SKM-1 treated with dmso at 0.1 percent for 144 hours (cell line): Measurements from ENCODE around the gene SEMA6C.
"Not testable (repeated sequence)": the region's sequence is repeated elsewhere in the genome, so short reads cannot be mapped to it uniquely, and the experiment has no call there.

Experiments
- DNase-seq: peaks from one replicate; lab custom pipeline; 2025; ENCODE audit not compliant: unreplicated experiment; lab: John Stamatoyannopoulos, UW

SEMA6C gene

DNA sequence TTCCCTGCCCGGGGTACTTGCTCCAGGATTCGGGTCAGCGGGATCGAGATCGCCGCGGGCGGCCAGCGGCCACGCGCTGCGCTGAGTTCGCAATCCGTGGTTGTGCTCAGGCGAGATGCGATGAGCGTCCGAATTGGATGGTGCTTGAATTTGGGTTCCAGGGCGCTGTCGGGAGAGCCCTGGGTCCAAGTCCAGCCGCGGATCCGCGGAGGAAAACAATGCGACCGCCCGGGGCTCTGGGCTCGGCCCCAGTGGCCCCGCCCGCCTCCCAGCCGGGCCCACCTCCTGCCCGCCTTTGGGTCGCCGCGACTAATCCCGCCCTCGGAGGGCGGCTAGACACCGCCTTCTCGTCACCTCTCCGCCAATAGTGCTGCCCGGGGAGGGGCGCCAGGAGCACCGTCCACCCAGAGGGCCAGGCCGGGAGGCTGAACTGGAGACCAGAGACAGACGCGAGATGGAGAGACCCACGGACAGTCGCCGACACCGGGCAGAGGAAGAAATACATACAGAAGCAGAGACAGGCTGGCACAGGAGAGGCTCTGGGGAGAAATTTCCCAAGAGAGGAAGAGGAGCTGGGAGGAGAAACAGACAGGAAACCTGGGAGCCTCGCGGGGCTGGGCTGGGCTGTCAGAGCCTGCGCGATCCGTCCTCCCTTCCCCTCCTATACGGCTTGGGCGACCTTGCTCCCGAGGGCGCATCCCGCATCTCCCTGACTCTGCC, at the start of gene SEMA6C:
Gene SEMA6C (minus strand): TSS at position 220 of the 720 bp plus-strand sequence. CDS start 4,010 bp downstream, outside the sequence.
- DNase-seq: peak; percentile 96

DNA sequence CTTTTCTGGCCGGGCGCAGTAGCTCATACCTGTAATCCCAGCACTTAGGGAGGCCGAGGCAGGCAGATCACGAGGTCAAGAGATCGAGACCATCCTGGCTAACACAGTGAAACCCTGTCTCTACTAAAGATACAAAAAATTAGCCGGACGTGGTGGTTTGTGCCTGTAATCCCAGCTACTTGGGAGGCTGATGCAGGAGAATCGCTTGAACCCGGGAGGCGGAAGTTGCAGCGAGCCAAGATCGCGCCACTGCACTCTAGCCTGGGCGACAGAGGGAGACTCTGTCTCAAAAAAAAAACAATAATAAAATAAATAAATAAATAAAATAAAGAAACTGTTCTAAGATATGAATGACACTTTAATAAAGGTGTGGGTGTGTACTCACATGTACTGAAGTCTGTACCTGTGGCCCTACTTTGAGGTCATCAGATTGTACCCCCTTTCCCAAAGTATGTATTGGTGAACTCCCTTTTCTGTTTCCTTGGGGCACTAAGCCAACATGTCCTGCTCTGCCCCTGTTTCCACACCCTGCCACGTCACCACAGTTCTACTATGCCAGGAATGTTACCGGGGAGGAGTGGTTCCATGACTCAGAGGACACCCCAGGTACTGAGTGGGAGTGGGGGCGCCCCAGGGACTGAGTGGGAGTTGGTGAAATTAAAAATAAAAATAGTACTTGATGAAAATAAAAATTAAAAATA, 48.6 kb upstream of the SEMA6C start:
- DNase-seq: peak; percentile 59

DNA sequence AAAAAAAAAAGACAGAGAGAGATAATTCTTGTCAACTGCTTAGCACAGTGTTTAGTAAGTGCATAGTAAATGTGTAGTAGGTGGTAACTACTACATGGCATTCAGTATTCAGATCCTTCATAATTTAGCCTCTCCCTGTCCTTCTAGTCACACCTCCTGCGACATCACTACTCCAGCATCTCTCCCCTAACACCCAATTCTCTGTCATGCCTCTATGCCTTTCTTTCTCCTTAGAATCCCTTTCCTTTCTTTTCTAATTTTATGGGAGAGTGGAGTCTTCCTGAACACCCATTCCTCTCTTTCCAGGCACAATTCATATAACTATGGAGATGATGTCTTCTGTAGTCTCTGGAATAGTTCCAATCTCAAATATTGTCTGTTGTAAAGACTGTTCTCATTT, 47.4 kb upstream of the SEMA6C start:
- no peak for DNase-seq

- no peak for DNase-seq
These were observed 46.9 kb upstream of the SEMA6C start for GRCh38 chr1:151193304-151193703.

GRCh38 chr1:151192047-151192446, 45.6 kb upstream of the SEMA6C start:
- no peak for DNase-seq

DNA sequence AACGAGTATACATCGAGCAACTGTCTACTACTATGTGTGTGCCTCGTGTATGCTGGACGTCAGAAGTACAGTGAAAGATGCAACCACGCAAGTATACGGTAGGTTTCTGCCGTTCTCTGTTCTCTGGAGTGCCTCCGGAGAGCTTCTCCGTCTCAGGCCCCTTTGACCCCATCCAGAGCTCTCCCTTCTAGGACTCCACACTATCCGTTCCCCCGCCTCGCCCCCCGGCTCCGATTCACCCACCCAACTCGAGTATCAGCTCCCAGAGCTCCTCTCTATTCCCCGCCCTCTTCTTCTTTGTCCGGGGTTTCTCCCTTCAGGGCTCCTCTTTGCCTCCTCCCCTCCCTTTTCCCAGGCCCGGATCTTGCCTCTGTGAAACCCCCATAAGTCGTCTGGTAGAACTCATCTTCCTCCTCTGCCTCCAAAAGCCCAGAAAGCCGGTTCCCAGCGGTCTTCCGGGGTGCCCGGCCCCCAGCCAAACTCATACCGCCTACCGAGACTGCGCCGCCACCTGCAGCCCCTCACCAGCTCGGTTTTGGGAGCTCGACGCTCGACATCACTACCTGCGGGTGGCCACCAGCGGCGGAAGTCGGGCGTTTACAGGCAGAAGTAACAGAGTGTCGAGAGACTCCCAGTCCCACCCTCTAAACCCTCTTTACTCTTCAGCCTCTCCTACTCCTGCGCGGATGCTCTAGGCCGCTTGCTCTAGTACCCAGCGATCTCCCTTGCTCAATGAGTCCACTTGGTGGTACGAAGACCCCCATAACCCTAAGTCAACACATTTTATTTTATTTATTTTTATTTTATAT, 43.4 kb upstream of the SEMA6C start, which contains the start of gene VPS72:
Gene VPS72 (minus strand): TSS at position 561 of the 809 bp plus-strand sequence. CDS start 76 bp downstream, at position 485.
- peak; percentile 96 for DNase-seq

GRCh38 chr1:151188667-151189066, 42.2 kb upstream of the SEMA6C start:
- DNase-seq: not testable (repeated sequence)

DNA sequence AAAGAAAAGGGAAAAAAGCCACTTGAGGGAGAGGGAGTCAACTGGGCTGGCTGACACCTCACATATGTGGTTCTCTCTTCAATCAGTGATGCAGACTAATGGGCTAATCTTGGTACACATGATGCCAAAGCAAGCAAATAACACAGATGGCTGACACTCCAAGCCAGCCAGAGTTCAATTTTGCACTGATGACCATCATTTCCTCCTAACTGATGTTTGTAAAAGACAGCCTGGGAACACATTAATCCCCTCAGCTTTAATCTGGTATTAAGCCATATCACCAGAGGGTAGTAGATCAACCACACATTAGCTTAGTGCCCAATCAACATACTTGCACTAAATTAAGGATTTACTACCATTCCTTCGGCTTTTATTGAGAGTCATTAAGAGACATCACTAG, 40.8 kb upstream of the SEMA6C start:
- no peak for DNase-seq

- DNase-seq: no peak
These were observed 37.8 kb upstream of the SEMA6C start for GRCh38 chr1:151184211-151184610.

DNA sequence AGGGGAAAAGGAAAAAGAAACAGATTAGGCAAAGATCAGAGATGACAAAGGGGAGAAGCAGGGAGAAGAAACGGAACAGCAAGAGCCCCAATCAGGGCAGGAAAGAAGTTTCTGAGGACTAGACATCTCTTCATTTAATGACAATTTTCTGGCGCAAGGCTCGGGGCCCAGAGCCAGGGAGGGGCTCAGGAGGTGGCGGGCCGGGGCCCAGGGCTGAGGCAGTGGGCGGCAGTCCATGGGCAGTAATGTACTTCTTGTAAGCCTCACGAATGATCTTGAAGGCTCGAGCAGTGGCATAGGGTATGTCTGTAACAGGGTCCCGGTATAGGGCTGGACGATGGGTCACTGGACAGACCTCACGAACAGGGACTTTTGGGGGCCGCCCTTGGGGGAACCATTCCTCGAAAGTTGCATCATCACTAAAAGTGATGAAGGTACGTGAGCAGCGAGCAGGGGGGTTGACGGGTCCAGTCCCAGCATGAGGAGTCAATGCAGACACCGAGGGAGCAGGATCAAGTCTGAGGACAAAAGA, 30.1 kb upstream of the SEMA6C start:
- DNase-seq: no peak

GRCh38 chr1:151175863-151176262, 29.4 kb upstream of the SEMA6C start, which contains the start of gene TMOD4:
TMOD4 (minus strand) TSS chr1:151175981; CDS start chr1:151174875, 1,106 bp downstream.
- peak; percentile 56 for DNase-seq

DNA sequence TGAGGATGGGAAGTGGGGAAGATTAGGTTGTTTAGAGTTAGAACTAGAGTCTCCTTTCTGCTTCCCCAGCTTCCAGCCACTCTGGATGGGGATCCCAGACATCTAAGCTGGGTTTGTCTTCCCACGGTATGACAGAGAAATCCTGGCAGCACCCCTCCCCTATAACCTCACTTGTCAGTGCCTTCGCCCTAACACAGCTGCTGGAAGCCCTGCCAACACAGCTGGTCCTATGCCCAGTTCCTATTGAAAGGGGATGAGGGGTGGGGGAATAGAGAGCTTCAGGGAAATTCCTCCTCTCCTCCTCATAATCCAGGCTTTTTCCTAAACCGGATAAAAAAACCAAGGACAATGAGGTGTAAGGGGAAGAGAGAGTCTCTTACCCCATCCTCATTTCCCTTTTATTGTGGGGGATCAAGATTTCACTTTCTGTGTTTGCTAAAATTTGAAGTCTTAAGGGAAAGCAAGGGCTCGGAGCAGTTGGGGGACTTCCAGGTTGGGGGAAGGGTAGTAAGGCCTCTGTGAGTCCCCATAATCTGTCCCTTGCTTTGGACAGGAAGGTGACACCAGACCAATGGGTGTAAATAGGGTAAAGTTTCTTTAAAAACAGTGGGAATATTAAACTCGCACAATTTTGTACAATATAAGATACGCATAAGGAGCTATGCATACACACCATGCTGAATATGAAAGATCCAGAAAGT, 28.8 kb upstream of the SEMA6C start:
- DNase-seq: no peak

DNA sequence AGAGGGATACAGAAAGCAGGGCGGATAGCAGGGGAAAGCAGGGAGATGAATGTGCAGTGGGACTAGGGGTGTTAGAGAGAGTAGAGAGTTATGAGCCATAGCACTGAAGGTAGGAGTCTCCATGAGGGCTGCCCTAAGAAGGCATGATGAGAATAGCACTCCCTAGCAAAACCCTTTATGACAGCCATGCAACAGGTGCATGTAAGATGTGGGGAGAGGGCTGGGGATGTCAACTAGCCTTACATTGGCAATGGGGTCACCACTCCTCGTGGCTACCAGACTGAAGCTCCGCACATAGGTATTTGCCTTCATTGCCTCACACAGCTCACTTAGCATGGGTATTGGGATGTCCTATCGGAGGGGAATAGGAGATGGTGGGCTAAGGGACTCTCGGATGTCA, 24.8 kb upstream of the SEMA6C start:
- DNase-seq: no peak

GRCh38 chr1:151167116-151167515, 20.7 kb upstream of the SEMA6C start:
- DNase-seq: no peak

- DNase-seq: no peak
These were observed 20.1 kb upstream of the SEMA6C start for GRCh38 chr1:151166505-151166956.

DNA sequence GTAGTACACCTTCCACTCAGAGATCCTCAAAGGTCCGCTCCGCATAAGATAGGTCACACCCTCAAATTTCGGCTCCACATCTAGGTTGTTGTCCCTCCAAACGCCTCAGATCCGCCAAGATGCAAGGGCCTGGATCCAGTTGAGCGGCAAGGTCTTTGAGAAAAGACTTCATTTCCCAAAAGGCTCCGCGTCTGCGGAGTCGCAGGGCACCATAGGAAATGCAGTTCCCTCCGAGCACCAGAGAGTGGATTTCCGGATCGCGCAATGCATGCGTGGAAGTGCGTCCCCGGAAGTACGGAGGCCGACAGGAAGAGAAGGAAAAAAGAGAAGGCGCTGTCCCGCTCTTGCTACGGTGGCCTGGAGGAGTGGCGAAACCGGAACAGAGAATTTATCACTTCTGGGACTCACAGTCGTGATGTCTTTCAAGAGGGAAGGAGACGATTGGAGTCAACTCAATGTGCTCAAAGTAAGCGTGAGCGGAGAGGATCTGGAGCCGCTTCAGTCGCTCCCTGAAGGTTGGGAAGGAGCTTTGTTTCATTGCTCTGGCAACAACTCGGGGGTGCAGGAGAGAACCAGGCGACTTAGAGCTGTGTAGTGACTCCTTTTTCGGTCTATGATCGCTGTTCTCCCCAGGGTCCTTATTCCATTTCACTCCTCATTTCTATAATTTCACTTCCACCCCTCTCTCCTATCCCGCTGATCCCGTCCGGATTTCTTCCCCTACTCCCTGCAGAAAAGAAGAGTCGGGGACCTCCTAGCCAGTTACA, 19.5 kb upstream of the SEMA6C start, which contains the start of the genes LYSMD1 and SCNM1:
Gene LYSMD1 (minus strand): TSS at position 165 of the 767 bp plus-strand sequence. CDS start 644 bp downstream, outside the sequence.
Gene SCNM1 (plus strand): TSS at position 407 of the 767 bp plus-strand sequence. CDS start 9 bp downstream, at position 416.
- DNase-seq: peak; percentile 100

DNA sequence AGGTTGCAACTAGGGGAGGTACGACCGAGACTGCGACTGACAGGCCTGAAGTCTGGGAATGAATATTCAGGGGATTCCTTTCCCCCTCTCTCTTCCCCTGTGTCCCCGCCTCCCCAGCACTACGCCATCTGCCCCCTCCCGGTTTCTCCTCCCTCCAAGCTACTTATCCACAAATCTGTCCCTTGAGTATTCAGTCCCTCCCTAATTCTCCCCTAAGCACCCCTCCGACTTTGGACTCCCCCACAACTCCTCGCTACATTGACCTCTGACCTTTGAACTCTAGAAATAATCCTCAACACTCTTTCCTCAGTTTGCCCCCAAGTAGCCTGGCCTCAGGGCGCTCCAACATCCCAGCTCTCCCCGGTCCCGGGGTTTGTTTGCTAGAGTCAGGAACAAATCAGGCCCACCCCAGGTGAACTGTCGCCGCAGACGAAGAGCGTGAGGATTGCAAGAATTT, 18.9 kb upstream of the SEMA6C start:
- no peak for DNase-seq

- DNase-seq: no peak
These were observed 18.4 kb upstream of the SEMA6C start for GRCh38 chr1:151164732-151165280.

- DNase-seq: no peak
These were observed 12.9 kb upstream of the SEMA6C start for GRCh38 chr1:151159373-151159772.
